ENCODE results near the gene VRTN. TPM values are rescaled to one million over a fixed set of nuclear protein-coding genes. Genes with fewer than 3 reads are reported as not detected.

Gene VRTN
- polyA plus RNA-seq, 1 experiment, result not detected

DNA sequence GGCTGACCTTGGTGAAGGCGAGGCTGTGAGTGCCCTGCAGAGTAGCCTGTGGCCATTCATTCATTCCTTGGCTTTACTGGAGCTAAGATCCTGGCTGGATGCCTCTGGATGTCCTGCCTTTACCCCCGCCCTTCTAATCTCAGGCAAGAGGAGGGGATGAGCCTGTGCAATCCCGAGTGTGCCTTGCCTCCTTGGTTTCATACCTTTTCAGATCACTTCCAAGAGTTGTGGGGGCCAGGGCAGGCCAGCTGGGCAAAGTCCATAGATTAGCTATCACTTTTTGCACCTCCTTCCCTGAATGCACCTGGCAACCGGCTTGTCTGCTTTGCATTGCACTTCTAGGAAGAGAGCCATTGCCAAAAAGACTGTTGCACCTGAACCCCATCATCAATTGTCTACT lies 1.5 kb downstream of the VRTN start:
- TF ChIP-seq, protein P1, sequence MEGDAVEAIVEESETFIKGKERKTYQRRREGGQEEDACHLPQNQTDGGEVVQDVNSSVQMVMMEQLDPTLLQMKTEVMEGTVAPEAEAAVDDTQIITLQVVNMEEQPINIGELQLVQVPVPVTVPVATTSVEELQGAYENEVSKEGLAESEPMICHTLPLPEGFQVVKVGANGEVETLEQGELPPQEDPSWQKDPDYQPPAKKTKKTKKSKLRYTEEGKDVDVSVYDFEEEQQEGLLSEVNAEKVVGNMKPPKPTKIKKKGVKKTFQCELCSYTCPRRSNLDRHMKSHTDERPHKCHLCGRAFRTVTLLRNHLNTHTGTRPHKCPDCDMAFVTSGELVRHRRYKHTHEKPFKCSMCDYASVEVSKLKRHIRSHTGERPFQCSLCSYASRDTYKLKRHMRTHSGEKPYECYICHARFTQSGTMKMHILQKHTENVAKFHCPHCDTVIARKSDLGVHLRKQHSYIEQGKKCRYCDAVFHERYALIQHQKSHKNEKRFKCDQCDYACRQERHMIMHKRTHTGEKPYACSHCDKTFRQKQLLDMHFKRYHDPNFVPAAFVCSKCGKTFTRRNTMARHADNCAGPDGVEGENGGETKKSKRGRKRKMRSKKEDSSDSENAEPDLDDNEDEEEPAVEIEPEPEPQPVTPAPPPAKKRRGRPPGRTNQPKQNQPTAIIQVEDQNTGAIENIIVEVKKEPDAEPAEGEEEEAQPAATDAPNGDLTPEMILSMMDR (IDR thresholded peaks at IDR 0.05; ENCODE audit: insufficient read depth, low read depth, low read length), result no peak
- Histone ChIP-seq H3K27me3 (ENCODE audit: control insufficient read depth, insufficient read depth, low read length) (peaks cover 32% of the 10 kb centered on the region), H3K36me3 (ENCODE audit: control insufficient read depth, insufficient read depth, low read length) (no peaks in the 10 kb centered on the region), H3K4me3 (ENCODE audit: low read depth, low read length) (no peak overlapping the region)
- ChIA-PET POLR2A (no interaction called here), CTCF (interaction anchor here (1.0 to 2.0 kb wide), 4 partner anchors 10 to 129 kb away, joined by 4 to 9 read pairs (median 6); no protein-coding TSS in a partner anchor)
- DNase-seq (ENCODE audit: low read depth), result no peak

DNA sequence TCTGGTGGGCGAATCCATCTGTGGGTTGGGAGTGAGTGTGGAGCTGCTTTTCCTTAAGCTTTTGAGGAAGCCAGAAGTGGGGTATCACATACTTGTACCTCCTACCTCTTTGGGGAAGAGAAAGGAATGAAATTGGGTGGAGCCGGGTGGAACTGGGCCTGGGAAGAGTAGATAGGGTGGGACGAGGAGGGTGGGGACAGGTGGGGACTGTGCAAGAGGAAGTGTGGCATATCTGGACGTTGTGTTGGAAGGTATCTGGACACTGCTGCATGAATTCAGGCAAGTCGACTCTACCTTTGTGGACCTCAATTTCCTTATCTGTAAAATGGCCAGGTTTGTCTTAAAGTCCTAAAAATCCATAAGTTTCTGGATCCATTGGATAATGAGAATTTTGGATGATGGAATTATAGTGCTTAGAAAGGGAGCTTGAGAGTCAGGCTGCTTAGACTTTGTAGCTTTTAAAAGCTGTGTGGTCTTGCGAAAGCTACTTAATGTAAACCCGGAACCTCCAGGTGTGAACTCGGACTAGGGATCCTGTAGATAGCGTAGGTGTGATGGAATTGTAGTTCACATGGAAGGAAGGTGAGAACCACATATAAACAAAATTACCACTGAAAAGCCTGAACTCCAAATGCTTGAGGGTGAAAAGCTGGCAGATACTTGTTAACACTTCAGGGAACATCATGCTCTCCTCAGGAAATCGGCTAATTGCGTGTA lies 2.1 kb downstream of the VRTN start:
- Histone ChIP-seq H3K36me3 (ENCODE audit: control insufficient read depth, insufficient read depth, low read length) (no peaks in the 10 kb centered on the region), H3K4me3 (ENCODE audit: low read depth, low read length) (no peak overlapping the region), H3K27me3 (ENCODE audit: control insufficient read depth, insufficient read depth, low read length) (peaks cover 32% of the 10 kb centered on the region)
- no peak for DNase-seq (ENCODE audit: low read depth)
- ChIA-PET CTCF (interaction anchor here (0.8 to 2.0 kb wide), 9 partner anchors 9 to 140 kb away, joined by 3 to 9 read pairs (median 4); no protein-coding TSS in a partner anchor), POLR2A (no interaction called here)
- TF ChIP-seq, protein P1 (IDR thresholded peaks at IDR 0.05; ENCODE audit: insufficient read depth, low read depth, low read length), result no peak

DNA sequence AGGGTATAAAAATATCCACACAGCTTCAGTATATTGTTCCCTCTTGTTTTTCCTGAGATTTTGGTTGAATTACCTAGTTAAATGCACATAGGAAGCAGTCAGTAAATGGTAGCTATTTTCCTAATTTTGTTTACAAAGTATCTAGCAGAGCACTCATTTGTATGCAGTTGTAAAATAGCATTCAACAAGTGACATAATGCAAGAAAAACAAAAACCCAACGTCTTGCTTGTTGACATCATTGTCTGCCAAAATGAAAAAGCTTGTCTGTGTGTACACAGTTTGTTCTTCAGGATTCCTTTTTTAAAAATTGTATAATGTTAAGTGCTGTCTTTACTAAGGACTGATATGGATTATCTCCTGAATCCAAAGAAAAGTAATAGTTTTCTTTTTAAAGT lies 2.7 kb downstream of the VRTN start:
- DNase-seq (ENCODE audit: low read depth), result no peak
- ChIA-PET POLR2A (no interaction called here), CTCF (interaction anchor here (0.6 to 2.0 kb wide), 8 partner anchors 10 to 140 kb away, joined by 3 to 9 read pairs (median 3); no protein-coding TSS in a partner anchor)
- H3K36me3 ChIP-seq (ENCODE audit: control insufficient read depth, insufficient read depth, low read length), result no peaks in the 10 kb centered on the region
- H3K4me3 ChIP-seq (ENCODE audit: low read depth, low read length), result no peak overlapping the region
- peaks cover 32% of the 10 kb centered on the region for H3K27me3 ChIP-seq (ENCODE audit: control insufficient read depth, insufficient read depth, low read length)
- TF ChIP-seq, protein P1 (IDR thresholded peaks at IDR 0.05; ENCODE audit: insufficient read depth, low read depth, low read length), result no peak

DNA sequence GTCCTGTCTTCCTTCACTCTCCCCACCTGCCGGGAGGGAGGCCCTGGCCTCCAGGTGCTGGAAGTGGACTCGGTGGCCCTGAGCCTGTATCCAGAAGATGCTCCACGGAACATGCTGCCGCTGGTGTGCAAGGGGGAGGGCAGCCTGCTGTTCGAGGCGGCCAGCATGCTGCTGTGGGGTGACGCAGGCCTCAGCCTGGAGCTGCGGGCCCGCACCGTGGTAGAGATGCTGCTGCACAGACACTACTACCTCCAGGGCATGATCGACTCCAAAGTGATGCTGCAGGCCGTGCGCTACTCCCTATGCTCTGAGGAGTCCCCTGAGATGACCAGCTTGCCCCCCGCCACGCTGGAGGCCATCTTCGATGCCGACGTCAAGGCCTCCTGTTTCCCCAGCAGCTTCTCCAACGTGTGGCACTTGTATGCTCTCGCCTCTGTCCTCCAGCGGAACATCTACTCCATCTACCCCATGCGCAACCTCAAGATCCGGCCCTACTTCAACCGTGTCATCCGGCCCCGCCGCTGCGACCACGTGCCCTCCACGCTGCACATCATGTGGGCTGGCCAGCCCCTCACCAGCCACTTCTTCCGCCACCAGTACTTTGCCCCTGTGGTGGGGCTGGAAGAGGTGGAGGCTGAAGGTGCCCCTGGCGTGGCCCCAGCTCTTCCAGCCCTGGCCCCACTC lies 8.8 kb downstream of the VRTN start:
- H3K27me3 ChIP-seq (ENCODE audit: control insufficient read depth, insufficient read depth, low read length), result peaks cover 7% of the 10 kb centered on the region
- CTCF ChIA-PET, result interaction anchor here (2.3 kb wide), 1 partner anchor 121 kb away, joined by 6 read pairs; no protein-coding TSS in a partner anchor

DNA sequence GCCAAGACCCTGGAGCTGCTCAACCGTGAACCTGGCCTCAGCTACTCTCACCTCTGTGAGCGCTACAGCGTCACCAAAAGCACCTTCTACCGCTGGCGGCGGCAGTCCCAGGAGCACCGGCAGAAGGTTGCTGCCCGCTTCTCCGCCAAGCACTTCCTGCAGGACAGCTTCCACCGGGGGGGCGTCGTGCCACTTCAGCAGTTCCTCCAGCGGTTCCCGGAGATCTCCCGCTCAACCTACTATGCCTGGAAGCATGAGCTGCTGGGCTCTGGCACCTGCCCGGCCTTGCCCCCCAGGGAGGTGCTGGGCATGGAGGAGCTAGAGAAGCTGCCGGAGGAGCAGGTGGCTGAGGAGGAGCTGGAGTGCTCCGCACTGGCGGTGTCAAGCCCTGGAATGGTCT lies 9.3 kb downstream of the VRTN start:
- Histone ChIP-seq H3K36me3 (ENCODE audit: control insufficient read depth, insufficient read depth, low read length) (no peaks in the 10 kb centered on the region), H3K27me3 (ENCODE audit: control insufficient read depth, insufficient read depth, low read length) (peaks cover 7% of the 10 kb centered on the region), H3K4me3 (ENCODE audit: low read depth, low read length) (no peak overlapping the region)
- TF ChIP-seq, protein P1 (IDR thresholded peaks at IDR 0.05; ENCODE audit: insufficient read depth, low read depth, low read length), result no peak
- POLR2A ChIA-PET, result no interaction called here
- CTCF ChIA-PET, result interaction anchor here (1.1 to 2.3 kb wide), 2 partner anchors 10 to 121 kb away, joined by 3 to 6 read pairs; no protein-coding TSS in a partner anchor
- no peak for DNase-seq (ENCODE audit: low read depth)

More for the DNA sequence above, 8.8 kb downstream of the VRTN start:
- H3K36me3 ChIP-seq (ENCODE audit: control insufficient read depth, insufficient read depth, low read length), result no peaks in the 10 kb centered on the region
- DNase-seq (ENCODE audit: low read depth), result no peak
- TF ChIP-seq, protein P1 (IDR thresholded peaks at IDR 0.05; ENCODE audit: insufficient read depth, low read depth, low read length), result no peak
- H3K4me3 ChIP-seq (ENCODE audit: low read depth, low read length), result no peak overlapping the region
- POLR2A ChIA-PET, result no interaction called here
